Epidermal melanocyte (primary cell): ENCODE data around the gene ZNF783.
"Not testable (repeated sequence)": the region's sequence is repeated elsewhere in the genome, so short reads cannot be mapped to it uniquely, and the experiment has no call there.

Source experiments
- DNase-seq: peaks from one replicate; pipeline ENCODE4 v3.0.0; 2011; ENCODE audit warnings: low spot score; ENCODE audit not compliant: insufficient read length

Gene ZNF783

DNA sequence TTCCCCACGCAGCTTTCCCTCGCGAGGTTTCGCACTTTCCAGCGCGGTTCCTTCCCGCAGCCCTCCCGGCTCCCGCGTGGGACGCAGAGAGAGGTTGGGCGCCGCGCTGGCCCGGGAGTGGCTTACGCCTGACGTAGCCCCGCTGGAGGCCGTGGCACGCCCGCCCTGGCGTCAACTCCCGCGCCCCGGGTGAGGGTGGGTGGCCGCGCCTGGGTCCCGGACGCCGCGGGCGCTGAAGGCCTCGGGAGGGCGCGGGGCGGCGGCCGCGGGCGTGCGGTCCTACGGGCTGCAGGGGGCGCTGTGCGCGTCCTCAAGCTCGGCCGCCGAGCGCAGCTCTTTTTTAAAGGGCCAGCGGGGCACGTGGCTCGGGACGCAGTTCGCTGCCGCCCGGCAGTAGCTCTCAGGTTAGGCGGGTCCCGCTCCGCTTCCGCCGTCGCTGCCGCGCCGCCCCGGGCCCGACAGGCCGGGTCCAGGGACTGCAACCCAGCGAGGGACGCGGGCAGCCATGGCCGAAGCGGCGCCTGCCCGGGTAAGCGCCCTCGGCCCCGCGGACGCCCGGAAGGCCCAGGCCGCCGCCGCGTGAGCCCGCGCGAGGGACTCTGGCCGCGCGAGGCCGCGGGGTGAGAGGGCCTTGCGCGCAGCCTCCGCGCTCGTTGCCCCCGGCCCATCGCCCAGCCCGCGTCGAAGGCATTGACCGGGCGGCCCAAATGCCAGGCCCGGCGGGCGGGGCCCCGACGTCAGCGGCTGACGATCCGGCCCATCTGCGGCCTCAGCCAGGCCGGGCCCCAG is at the start of gene ZNF783:
TSS of gene ZNF783 (plus strand) at position 368 of the 789 bp plus-strand sequence. CDS start at position 506, 138 bp downstream.
- DNase-seq: peak; percentile 80

DNA sequence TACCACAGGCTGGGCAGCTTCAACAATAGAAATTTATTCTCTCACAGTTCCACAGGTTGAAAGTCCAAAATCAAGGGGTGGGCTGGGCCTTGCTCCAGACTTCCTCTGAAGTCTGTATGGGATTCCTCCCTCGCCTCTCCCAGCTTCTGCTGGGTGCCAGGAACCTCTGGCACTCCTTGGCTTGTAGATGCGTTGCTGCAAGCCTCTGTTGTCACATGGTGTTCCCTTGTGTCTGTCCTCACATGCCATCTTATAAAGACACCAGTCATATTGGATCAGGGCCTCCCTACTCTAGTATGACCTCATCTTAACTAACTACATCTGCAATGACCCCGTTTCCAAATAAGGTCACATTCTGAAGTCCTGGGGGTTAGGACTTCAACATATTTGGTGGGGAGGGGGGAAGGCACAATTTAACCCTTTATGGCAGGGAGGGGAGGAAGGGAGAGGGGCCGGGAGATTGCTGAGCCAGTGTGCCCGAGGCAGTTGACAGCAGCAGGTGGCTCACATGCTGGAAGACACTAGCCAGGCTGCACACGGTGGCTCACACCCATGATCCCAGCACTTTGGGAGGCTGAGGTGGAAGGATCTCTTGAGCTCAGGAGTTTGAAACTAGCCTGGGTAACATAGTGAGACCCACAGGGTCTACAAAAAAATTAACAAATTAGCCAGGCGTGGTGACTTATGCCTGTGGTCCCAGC is 47.8 kb upstream of the ZNF783 start:
- DNase-seq: no peak

DNA sequence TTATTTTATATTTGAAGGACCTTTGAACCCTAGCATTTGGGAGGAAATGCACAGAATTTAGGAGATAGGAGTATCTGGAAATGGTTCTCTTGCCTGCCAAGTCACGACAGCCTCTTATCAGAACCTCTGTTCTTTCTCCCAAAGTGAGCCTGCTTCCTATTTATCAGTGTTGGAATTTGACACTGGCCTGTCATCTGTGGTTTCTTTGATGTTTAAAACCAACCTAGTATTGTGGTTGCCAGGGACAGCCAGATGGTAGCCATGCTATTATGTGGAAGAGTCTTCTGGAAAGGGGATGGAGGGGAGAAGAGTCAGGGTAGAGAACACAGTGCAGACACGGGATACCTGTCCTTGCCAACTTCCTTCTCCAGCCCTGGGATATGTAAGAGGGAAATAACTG is 45.6 kb upstream of the ZNF783 start:
- peak; percentile 8 for DNase-seq

DNA sequence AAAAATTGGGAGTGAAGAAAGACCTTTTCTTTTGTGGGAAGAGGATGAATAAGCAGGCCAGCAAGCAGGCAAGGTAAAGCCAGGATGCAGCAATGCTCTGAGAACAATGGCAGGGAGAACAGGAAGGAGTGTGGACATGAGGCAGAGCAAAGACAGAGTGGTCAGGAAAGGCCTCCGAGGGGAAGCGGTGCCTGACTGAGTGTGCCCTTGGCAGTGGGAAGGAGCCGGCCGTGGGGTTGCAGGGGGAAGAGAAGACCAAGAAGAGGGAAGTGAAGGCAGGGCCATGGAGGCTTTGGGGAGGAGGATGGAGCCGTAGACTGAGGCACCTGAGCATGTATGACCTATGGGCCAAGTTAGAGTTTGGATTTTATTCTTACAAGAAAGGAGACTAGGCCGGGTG is 44.4 kb upstream of the ZNF783 start:
- DNase-seq: no peak

DNA sequence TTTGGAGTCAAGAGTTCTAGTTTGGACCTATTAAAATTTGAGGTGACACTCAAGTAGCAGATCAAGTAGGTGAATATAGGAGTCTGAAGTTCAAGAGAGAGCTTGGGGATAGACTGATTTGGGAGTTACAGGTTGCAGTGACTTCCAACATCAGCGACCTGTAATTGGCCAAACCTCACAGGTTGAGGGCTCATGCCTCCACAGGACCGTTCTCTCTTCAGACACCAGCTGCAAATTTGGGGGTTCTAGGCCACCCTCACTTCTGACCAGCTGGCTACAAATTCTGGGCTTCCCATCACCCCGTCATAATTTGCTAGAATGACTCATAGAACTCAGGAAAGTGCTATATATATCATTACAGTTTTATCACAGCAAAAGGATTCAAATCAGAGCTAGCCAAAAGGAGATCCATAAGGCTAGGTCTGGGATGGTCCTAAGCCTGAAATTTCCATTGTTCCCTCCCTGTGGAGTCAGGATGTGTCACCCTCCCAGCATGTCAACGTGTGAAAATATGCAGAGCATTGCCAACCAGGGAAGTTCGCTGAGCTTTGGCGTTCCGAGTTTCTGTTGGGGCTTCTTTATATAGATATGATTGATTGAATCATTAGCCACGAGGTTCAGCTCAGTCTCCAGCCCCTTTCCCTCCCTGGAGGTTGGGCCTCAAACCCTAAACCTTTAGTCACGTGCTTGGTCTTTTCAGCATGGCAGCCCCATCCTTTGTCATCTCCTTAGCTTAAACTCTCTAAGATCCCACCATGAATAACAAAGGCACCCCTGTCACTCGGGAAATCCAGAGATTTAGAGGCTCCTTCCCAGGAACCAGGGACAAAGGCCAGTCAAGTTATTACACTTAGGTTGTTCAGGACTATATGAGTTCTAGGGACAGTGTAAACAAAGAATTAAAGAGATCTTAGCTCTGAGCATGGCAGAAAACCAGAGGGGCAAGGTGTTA is 43.3 kb upstream of the ZNF783 start:
- peak; percentile 9 for DNase-seq

DNA sequence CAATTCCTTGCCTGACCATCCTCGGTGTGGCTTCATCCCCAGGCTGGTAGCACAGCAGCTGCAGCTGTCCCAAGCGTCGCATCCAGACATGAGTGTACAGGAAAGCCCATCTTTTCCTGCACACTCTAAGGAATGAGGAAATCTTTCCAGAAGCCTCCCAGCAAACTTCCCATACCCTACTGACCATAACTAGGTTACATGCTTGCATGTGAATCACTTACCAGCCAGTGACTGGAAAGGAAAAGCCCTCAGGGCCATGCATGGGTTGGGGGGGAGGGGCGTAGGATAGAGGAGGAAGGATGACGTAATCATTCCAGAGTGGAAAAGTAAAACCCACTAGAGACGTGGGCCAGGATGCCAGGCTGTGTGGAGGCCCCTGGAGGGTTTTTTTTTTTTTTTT is 41.5 kb upstream of the ZNF783 start:
- peak; percentile 52 for DNase-seq

DNA sequence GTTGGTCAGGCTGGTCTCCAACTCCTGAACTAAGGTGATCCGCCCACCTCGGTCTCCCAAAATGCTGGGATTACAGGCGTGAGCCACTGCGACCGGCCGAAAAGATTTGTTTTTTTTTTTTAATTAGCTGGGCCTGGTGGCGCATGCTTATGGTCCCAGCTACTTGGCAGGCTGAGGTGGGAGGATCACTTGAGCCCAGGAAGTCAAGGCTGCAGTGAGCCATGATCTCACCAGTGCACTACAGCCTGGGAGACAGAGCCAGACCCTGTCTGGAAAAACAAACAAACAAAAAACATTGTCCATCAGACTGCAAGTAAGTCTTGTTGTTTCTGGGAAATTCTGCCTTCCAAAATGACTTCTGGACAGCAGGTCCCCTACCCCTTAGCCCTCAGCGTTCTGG is 38.8 kb upstream of the ZNF783 start:
- DNase-seq: no peak

DNA sequence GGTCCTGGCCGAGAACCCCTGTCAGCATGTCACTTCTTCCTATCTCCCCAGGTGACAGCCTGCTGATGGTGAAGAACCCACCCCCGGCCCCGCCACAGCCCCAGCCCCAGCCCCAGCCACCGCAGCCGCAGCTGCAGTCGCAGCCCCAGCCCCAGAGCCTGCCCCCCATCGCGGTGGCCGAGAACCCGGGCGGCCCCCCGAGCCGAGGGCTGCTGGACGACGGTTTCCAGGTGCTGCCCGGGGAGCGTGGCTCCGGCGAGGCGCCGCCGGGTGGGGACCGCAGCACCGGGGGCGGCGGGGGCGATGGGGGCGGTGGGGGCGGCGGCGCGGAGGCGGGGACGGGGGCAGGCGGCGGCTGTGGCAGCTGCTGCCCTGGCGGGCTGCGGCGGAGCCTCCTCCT is 38.2 kb upstream of the ZNF783 start:
- no peak for DNase-seq

DNA sequence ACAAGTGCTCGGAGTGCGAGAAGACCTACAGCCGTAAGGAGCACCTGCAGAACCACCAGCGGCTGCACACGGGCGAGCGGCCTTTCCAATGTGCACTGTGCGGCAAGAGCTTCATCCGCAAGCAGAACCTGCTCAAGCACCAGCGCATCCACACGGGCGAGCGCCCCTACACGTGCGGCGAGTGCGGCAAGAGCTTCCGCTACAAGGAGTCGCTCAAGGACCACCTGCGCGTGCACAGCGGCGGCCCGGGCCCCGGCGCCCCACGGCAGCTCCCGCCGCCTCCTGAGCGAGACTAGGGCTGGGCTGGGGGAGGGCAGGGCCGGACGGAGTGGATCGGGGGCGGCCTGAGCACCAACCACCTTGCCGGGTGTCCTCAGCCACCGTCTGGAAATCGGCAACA is 37.6 kb upstream of the ZNF783 start:
- no peak for DNase-seq

DNA sequence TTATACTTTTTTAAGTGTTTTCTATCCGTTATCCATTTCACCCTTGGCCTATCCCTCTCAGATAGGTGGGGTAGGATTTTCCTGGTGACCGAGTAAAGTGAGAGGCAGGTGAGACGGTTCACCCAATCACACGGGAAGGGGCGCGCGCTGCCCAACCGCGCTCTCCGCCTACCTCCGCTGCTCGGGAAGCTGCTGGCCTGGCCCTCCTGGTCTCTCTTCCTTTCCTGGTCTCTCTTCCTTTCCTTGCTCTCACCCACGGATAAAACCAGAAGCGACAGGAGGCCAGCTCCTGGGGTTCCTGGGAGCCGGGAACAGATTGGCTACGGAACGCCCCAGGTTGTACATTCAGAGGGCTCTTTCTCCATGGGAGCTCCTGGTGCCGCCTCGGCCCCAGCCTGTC is 36.9 kb upstream of the ZNF783 start:
- DNase-seq: no peak

DNA sequence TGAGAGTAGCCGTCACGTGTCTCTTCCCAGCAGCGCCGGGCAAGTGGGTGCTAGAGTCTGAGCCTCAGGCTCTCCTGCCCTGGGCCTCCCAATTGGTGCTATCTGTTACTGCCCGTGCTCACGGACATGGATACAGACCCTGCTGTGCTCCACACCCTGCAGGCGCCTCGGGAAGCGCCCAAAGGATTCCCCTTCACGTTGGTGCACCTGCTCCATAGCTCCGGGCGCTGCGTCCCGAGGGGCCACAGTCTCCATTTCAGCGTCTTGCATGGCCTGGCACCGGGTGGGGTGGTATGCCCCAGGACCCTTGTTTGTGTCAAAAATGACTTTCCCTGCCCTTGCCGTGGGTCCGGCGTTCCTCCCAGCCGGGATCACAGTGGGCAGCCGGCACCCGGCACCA is 36.3 kb upstream of the ZNF783 start:
- no peak for DNase-seq

DNA sequence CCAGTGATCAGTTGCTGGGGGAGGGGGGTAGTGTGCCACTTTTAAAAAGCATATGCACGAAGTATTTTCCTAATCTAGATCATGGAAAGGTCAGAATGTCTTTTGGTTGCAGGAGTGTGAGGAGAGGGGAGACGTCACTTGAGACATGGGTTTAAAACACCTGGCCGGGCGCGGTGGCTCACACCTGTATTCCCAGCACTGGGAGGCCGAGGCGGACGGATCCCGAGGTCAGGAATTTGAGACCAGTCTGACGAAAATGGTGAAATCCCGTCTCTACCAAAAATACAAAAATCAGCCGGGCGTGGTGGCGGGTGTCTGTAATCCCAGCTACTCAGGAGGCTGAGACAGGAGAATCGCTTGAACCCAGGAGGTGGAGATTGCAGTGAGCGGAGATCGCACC is 35.6 kb upstream of the ZNF783 start:
- not testable (repeated sequence) for DNase-seq

DNA sequence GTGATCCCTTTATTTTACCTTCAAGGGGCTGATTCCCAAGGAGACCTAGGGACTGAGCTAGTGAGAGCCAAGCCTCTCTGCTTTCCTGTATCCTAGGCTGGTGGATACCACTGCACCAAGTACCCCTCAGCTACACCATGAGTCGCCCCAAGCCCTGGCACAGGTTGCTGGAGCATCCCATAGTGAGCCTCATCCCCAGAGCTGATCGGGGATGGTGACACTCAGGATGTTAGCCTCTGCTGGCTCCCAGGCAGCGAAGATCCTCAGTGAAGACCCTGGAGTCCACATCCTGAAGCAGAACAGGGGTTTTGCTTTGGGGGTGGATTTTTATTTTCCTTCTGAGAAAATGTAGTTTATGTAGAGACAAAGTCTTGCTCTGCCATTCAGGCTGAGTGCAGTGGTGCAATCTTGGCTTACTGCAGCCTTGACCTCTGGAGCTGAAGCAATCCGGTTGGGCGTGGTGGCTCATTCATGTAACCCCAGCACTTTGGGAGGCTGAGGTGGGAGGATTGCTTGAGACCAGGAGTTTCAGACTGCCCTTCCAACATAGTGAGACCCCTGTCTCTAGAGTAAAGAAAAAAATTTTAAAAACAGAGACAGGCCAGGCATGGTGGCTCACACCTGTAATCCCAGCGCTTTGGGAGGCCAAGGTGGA is 35.0 kb upstream of the ZNF783 start:
- peak; percentile 10 for DNase-seq

DNA sequence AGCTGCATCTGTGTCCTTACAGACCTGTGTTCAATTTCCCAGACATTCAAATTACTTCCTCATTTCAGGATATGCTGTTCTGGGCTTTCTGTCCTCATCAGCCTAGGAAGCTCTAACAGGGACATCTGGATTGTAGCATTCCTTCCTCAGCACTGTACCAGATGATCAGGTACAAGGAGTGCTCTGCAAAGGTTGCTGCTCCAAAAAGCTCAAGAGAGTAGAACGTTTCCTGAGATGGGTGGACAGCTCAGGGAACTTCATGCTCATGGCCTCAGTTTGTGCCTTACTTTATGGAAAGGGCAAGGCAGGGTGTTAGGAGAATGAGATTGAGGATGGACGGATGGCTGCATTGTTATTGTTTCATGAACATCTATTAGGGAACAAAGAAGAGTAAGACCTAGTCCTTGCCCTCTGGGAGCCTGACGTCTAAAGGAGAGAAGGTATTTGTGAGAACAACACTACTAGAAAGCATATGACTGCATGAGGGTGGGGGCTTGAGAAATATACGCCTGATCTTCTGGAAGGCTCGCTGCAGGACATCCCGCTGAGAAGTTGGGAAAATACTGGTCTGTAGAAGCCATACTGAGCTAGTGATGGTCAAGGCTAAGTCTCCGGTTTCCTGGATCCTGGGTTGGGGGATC is 33.0 kb upstream of the ZNF783 start:
- peak; percentile 16 for DNase-seq

DNA sequence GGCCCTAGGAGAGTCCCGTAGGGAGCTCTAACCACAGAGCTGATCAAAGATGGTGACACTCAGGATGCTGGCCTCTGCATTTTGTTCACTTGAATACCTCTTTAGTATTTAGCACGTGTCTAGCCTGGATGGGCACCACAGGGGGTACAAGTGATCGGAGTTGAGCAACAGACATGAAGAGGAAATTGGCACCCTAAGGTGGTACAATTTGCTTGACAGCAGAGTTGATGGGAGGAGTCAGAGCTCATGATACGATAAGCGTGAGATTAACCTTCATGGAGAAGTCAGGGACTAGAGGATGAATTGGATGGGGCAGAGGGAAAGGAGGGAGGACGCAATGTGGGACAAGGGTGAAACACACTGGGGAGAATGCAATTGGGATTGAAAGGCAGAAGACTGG is 32.5 kb upstream of the ZNF783 start:
- DNase-seq: peak; percentile 15

DNA sequence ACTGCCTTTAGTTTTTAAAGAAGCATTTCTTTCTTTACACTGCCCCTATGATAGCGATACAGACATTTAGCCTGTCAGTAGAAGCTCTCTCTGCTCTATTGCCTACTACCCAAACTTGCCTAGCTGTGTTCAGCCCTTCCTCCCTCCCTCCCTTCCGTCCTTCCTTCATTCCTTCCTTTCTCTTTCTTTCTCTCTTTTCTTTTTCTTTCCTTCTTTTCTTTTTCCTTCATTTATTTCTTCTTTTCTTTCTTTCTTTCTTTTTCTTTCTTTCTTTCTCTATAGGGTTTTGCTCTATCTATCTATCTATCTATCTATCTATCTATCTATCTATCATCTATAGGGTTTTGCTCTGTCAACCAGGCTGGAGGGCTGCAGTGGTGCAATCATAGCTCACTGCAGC is 29.6 kb upstream of the ZNF783 start:
- DNase-seq: no peak

DNA sequence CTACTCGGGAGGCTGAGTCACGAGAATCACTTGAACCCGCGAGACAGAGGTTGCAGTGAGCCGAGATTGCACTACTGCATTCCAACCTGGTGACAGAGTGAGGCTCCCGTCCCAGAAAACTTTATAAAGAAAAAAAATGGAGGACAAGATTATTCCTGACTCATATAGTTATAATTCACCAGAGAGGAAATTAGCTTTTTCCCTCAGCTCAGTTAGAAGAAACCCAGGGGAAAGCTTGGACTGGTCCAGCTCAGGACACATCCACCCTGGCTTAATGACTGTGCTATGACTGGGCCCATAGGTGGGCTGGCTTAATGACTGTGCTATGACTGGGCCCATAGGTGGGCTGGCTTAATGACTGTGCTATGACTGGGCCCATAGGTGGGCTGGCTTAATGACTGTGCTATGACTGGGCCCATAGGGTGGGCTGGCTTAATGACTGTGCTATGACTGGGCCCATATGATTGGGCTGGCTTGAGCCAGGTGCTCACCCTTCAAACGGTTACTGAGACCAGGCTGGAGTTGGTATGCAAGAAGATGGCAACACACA is 28.3 kb upstream of the ZNF783 start:
- DNase-seq: peak; percentile 15

DNA sequence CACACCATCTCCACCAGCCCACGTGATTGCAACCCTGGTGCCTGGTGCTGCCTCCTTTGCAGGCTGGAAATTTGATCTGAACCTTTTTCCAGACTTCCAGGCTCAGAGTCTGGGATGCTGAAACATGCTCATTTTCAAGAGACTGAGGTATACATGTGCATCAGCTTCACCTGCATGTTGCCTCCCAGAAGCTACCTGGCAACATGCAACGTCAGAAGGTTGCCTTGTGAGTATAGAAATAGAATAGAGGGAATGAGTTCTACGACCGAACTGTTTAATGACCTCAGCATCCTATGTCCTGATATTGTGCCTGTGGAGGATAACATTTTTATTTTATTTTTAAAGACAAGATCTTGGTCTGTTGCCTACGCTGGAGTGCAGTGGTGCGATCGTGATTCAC is 24.5 kb upstream of the ZNF783 start:
- no peak for DNase-seq

DNA sequence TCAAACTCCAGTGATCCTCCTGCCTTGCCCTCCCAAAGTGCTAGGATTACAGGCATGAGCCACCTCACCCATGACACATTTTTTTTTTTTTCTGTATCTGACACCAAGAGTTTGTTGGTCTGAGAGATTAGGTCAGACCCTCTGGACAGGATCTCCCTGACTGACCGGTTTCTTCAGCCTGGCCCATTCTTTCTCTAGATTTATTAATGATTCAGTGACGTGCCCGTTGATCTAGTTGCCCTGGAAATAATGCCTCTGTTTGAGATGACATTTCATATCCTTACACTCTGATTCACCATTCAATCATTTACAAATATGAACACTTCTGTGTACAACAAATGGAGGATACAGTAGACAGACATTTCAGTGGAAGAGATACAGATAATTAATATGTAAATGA is 23.9 kb upstream of the ZNF783 start:
- DNase-seq: no peak

DNA sequence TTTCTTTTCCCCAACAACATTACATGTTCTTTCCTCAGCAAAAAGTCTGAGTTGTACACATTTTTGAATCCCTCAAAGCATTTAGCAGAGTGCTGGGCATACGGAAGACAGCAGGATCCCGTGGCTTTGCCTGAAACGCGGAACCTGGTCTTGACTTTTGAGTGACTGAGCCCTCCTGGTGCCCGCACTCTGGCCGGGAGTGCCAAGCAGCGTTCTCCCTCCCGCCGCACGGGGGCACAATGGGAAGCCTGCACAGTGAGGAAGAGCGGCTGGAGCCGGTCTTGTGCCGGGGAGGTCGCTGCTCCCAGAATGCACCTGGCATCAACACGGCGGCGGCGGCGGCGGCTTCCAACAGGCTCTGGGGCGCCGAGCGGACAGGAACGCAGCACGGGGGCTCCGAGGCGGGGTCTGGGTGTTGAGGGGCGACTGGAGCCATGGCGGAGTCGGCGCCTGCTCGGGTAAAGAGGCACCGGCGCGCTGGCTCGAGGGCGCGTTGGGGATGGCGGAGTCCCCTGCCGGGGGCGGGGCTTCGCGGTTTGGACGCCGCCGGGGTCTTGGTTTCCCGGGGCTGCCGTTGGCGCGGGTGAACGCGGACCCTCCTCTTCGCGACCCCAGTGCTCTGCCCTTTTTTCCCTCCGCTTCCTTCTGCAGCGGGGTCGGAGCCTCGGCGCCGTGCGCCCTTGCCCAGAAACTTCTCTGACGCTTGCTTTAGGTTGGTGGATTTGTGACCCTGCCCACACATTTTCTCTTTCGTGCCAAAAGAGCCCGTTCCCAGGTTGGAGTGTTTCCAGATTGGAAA is 22.5 kb upstream of the ZNF783 start, which contains the start of gene ZNF212:
TSS of gene ZNF212 (plus strand) at position 307 of the 799 bp plus-strand sequence. CDS start at position 435, 128 bp downstream.
- peak; percentile 98 for DNase-seq
